Left cardiac atrium (tissue), 4 donors: ENCODE measurements around the gene ANK2. TPM values are rescaled to one million over a fixed set of nuclear protein-coding genes. Genes with fewer than 3 reads are reported as not detected.
A peak's percentile ranks its signal among the peaks of the same experiment; 100 is the strongest.

Experiments used
- ATAC-seq, 2 donors: fragments of 200-7000 bp; cut with Tn5 transposase; one replicate each; pipeline ENCODE4 v1.9.1; 2020; ENCODE audit warnings: mild to moderate bottlenecking in 2 of 2, moderate library complexity in 2 of 2
- DNase-seq: peaks from one replicate; pipeline ENCODE4 v3.0.0-alpha.2; 2020
- intact Hi-C, 2 donors: fragments of 100-400 bp; cut with DNase I; formaldehyde crosslinking; loops; one replicate each; pipeline versions ENCODE4 v1.14.1 to v1.15.1; 2022 to 2023
- total RNA-seq, 2 donors: library from RNA; stranded (reverse); fragmentation: NEBNext Ultra II Directional; extraction: Animal tissue kit (Norgen Biotek cat#: 25700); gene quantifications; one replicate each; pipeline ENCODE4 v1.2.1, GENCODE V29; 2021
- donor health status: DM: no; HTN: yes; CAD: no.
- donor health status: DM: no; HTN: yes; CAD: no; lungs with severe emphysema.
- donor health status: DM: yes; HTN: yes; CAD: no.
- donor health status: Dilated cardiomyopathy.

The ANK2 gene
- total RNA-seq, 2 donors from 2014 or later: 277 to 318 TPM

- ATAC-seq: peak; percentile 95
- intact Hi-C loops: loop anchor here (5.0 to 10.0 kb wide), 5 partner anchors 370 to 990 kb away; partner anchors contain the start of gene CAMK2D (in 1 of the 2)
- no peak for DNase-seq
Observed at GRCh38 chr4:113394730-113395530, 345.5 kb downstream of the ANK2 start.

- peak; percentile 80 to 83 for ATAC-seq
Observed at GRCh38 chr4:113397114-113397701, 347.8 kb downstream of the ANK2 start.

GRCh38 chr4:113398441-113399143 lies 349.1 kb downstream of the ANK2 start:
- intact Hi-C loops: loop anchor here (5.0 to 10.0 kb wide), 5 partner anchors 366 to 986 kb away; partner anchors contain the start of gene CAMK2D (in 1 of the 2)
- DNase-seq (no peak), ATAC-seq (no peak)

More at GRCh38 chr4:113397114-113397701, 347.8 kb downstream of the ANK2 start:
- intact Hi-C loops: loop anchor here (5.0 to 10.0 kb wide), 5 partner anchors 368 to 988 kb away; partner anchors contain the start of gene CAMK2D (in 1 of the 2)
- peak; percentile 32 for DNase-seq

GRCh38 chr4:113404167-113404571 lies 354.7 kb downstream of the ANK2 start:
- ATAC-seq (no peak), DNase-seq (no peak)
- intact Hi-C loops: loop anchor here in 1 of 2 donors (10.0 kb wide), 1 partner anchor 671 kb away; no protein-coding TSS in a partner anchor

GRCh38 chr4:113404841-113405240 lies 355.4 kb downstream of the ANK2 start:
- ATAC-seq (peak; percentile 71 to 81), DNase-seq (no peak)
- intact Hi-C loops: loop anchor here in 1 of 2 donors (10.0 kb wide), 1 partner anchor 670 kb away; no protein-coding TSS in a partner anchor

- no peak for ATAC-seq
- no peak for DNase-seq
- intact Hi-C loops: loop anchor here in 1 of 2 donors (10.0 kb wide), 1 partner anchor 669 kb away; no protein-coding TSS in a partner anchor
Observed at GRCh38 chr4:113405874-113406722, 356.6 kb downstream of the ANK2 start.

GRCh38 chr4:113406723-113407016 lies 357.2 kb downstream of the ANK2 start:
- no peak for ATAC-seq
- DNase-seq: no peak
- intact Hi-C loops: loop anchor here in 1 of 2 donors (10.0 kb wide), 1 partner anchor 668 kb away; no protein-coding TSS in a partner anchor

- ATAC-seq: no peak
- no peak for DNase-seq
- intact Hi-C loops: loop anchor here in 1 of 2 donors (10.0 kb wide), 1 partner anchor 667 kb away; no protein-coding TSS in a partner anchor
Observed at GRCh38 chr4:113407409-113407808, 358.0 kb downstream of the ANK2 start.

GRCh38 chr4:113409181-113409580 lies 359.7 kb downstream of the ANK2 start:
- DNase-seq (no peak), ATAC-seq (no peak)
- intact Hi-C loops: loop anchor here in 1 of 2 donors (10.0 kb wide), 1 partner anchor 666 kb away; no protein-coding TSS in a partner anchor

- intact Hi-C loops: no loop called here
- ATAC-seq (no peak), DNase-seq (no peak)
Observed at GRCh38 chr4:113410686-113411085, 361.2 kb downstream of the ANK2 start.

- ATAC-seq: peak; percentile 51 to 55
- intact Hi-C loops: no loop called here
- DNase-seq: peak; percentile 38
Observed at GRCh38 chr4:113411496-113411938, 362.1 kb downstream of the ANK2 start.

- ATAC-seq (no peak), DNase-seq (no peak)
- intact Hi-C loops: no loop called here
Observed at GRCh38 chr4:113419631-113420030, 370.2 kb downstream of the ANK2 start.

GRCh38 chr4:113420938-113421337 lies 371.5 kb downstream of the ANK2 start:
- DNase-seq: no peak
- intact Hi-C loops: no loop called here
- ATAC-seq: no peak

GRCh38 chr4:113423631-113424030 lies 374.2 kb downstream of the ANK2 start:
- ATAC-seq (no peak), DNase-seq (no peak)
- intact Hi-C loops: no loop called here

GRCh38 chr4:113433116-113433515 lies 383.7 kb downstream of the ANK2 start:
- ATAC-seq: no peak
- DNase-seq: no peak
- intact Hi-C loops: no loop called here
